Right lobe of liver (tissue), 6 donors: ENCODE results near the gene MRPL11. TPM values are rescaled to one million over a fixed set of nuclear protein-coding genes. Genes with fewer than 3 reads are reported as not detected.
A peak's percentile ranks its signal among the peaks of the same experiment; 100 is the strongest.

Experiments
- ATAC-seq, 4 donors: fragments of 200-7000 bp; cut with Tn5 transposase; one replicate each; pipeline ENCODE4 v1.9.1; 2020; ENCODE audit warnings: mild to moderate bottlenecking in 4 of 4, moderate library complexity in 4 of 4
- DNase-seq, 3 donors: peaks; one replicate each; pipeline ENCODE4 v3.0.0-alpha.2; 2020
- H3K27ac ChIP-seq, 3 donors: fragments of 200-600 bp; one replicate each; pipeline ENCODE4 v1.8.0; 2022
- H3K27me3 ChIP-seq, 2 donors: fragments of 200-600 bp; one replicate each; pipeline ENCODE4 v1.8.0; 2022
- H3K36me3 ChIP-seq, 4 donors: fragments of 200-600 bp; sonication (generic) in 1 of 4; one replicate each; pipeline versions ENCODE4 v1.5.1 to v1.8.0; 2017 to 2022; ENCODE audit warnings: control low read depth in 1 of 4
- H3K4me1 ChIP-seq, 4 donors: fragments of 200-600 bp; sonication (generic) in 1 of 4; one replicate each; pipeline versions ENCODE4 v1.5.1 to v1.8.0; 2017 to 2022; ENCODE audit warnings: control low read depth in 1 of 4
- H3K4me3 ChIP-seq, 3 donors: fragments of 200-600 bp; one replicate each; pipeline ENCODE4 v1.8.0; 2022
- H3K9me3 ChIP-seq, 4 donors: fragments of 200-600 bp; sonication (generic) in 1 of 4; one replicate each; pipeline versions ENCODE4 v1.5.1 to v1.8.0; 2017 to 2022; ENCODE audit warnings: control low read depth in 1 of 4
- CTCF ChIP-seq, 4 donors: fragments of 200-600 bp in 3 of 4; fragments of 450-650 bp in 1 of 4; IDR thresholded peaks; one replicate each; pipeline versions ENCODE4 v1.5.1 to v1.8.0; 2016 to 2022; ENCODE audit warnings: antibody characterized with exemption in 4 of 4, mild to moderate bottlenecking in 2 of 4
- POLR2A ChIP-seq: fragments of 450-650 bp; IDR thresholded peaks from one replicate; pipeline ENCODE4 v1.6.1; 2017; ENCODE audit warnings: antibody characterized with exemption, mild to moderate bottlenecking
- WGBS: methylation state at CpG from one replicate; pipeline ENCODE4 v1.1.6; 2018; ENCODE audit warnings: low coverage, low lambda C conversion rate; ENCODE audit not compliant: insufficient coverage; ENCODE audit errors: missing lambda C conversion rate; 5-methylcytosine and 5-hydroxymethylcytosine counted together
- intact Hi-C, 2 donors: fragments of 100-400 bp; cut with DNase I; formaldehyde crosslinking; loops; one replicate each; pipeline versions ENCODE4 v1.11.2 to v1.14.1; 2022
- total RNA-seq, 6 experiments: library from RNA; depleted of rRNA in 2 of 6; stranded (reverse); fragments of >200 nt in 2 of 6; fragmentation: NEBNext Ultra II Directional in 3 of 6; extraction: Animal tissue kit (Norgen Biotek cat#: 25700) in 3 of 6; gene quantifications; one replicate each; pipeline versions ENCODE4 v1.1.0 to v1.2.4, GENCODE V29; 2016 to 2023
- donor health status: DM: no; HTN: yes; CAD: no.
- donor health status: DM: no; HTN: no; CAD: no.
- donor health status: DM: no; HTN: no; CAD: no.
- donor health status: DM: no; HTN: yes; CAD: no.
- donor health status: DM: no; HTN: yes; CAD: no.

Gene MRPL11
- total RNA-seq, 6 experiments from 2014 or later: 17.6 to 34.1 (median 28.6) TPM

GRCh38 chr11:66467756-66468155 lies 29.1 kb upstream of the MRPL11 start:
- peaks cover 0 to 8% (median 0%) of the 10 kb centered on the region in 4 donors for H3K4me1 ChIP-seq
- no peaks in the 10 kb centered on the region for H3K27me3 ChIP-seq
- WGBS: 51% methylated on average over 6 of the region's 6 CpGs
- H3K9me3 ChIP-seq: no peaks in the 10 kb centered on the region
- ATAC-seq (peak; percentile 33 to 54 (median 40)), DNase-seq (peak in 1 of 3 donors; percentile 58)
- intact Hi-C loops: no loop called here
- TF ChIP-seq CTCF (IDR thresholded peaks at IDR 0.05) (no peak), POLR2A (no peak)
- peak overlapping the region; percentile 45 to 70 (median 56) for H3K4me3 ChIP-seq
- H3K36me3 ChIP-seq: no peaks in the 10 kb centered on the region
- no peak overlapping the region for H3K27ac ChIP-seq

- DNase-seq: no peak
- intact Hi-C loops: no loop called here
- peak overlapping the region in 1 of 3 donors; percentile 18 for H3K27ac ChIP-seq
Observed at GRCh38 chr11:66467034-66467659, 28.5 kb upstream of the MRPL11 start.

GRCh38 chr11:66466225-66467033 lies 27.8 kb upstream of the MRPL11 start, which contains the start of gene PELI3:
Gene PELI3 (plus strand): TSS chr11:66466905. CDS start chr11:66468129, 1,224 bp downstream.
- ATAC-seq (peak; percentile 98 to 99 (median 98)), DNase-seq (peak; percentile 94 to 96 (median 95))
- peak within 1 kb of the TSS in 1 of 3 donors; percentile 33 for H3K27ac ChIP-seq
- TF ChIP-seq POLR2A (peak; percentile 5), CTCF (IDR thresholded peaks at IDR 0.05) (peak in 1 of 4 donors; percentile 2)
- no peaks in the 10 kb centered on the region for H3K9me3 ChIP-seq
- H3K27me3 ChIP-seq: no peaks in the 10 kb centered on the region
- H3K4me1 ChIP-seq: peaks cover 0 to 8% (median 0%) of the 10 kb centered on the region in 4 donors
- WGBS: 4% methylated on average over 14 of the region's 63 CpGs
- H3K36me3 ChIP-seq: no peaks in the 10 kb centered on the region
- peak within 1 kb of the TSS; percentile 50 to 70 (median 56) for H3K4me3 ChIP-seq
- intact Hi-C loops: no loop called here

More at GRCh38 chr11:66467034-66467659, 28.5 kb upstream of the MRPL11 start:
- TF ChIP-seq POLR2A (no peak), CTCF (IDR thresholded peaks at IDR 0.05) (peak in 2 of 4 donors; percentile 13 to 38)
- Histone ChIP-seq H3K27me3 (no peaks in the 10 kb centered on the region), H3K4me3 (peak overlapping the region; percentile 50 to 70 (median 56)), H3K9me3 (no peaks in the 10 kb centered on the region), H3K4me1 (peaks cover 0 to 8% (median 0%) of the 10 kb centered on the region in 4 donors), H3K36me3 (no peaks in the 10 kb centered on the region)
- 9% methylated on average over 17 of the region's 72 CpGs for WGBS
- ATAC-seq: peak; percentile 1 to 12 (median 4)

GRCh38 chr11:66465373-66466224 lies 27.0 kb upstream of the MRPL11 start:
- intact Hi-C loops: no loop called here
- no peaks in the 10 kb centered on the region for H3K36me3 ChIP-seq
- TF ChIP-seq CTCF (IDR thresholded peaks at IDR 0.05): no peak
- no peak for TF ChIP-seq POLR2A
- ATAC-seq: no peak
- H3K27me3 ChIP-seq: no peaks in the 10 kb centered on the region
- H3K4me1 ChIP-seq: peaks cover 0 to 8% (median 0%) of the 10 kb centered on the region in 4 donors
- DNase-seq: peak in 1 of 3 donors; percentile 40
- H3K9me3 ChIP-seq: no peaks in the 10 kb centered on the region
- H3K4me3 ChIP-seq: peak overlapping the region in 2 of 3 donors; percentile 56 to 70
- WGBS: 52% methylated on average over 13 of the region's 19 CpGs
- no peak overlapping the region for H3K27ac ChIP-seq
